OCI-LY3 (cell line): ENCODE data around the gene C9orf85.

Source experiments
- CTCF ChIP-seq: fragments of 200-600, 300-600 bp; sonication (generic); IDR thresholded peaks from 2 replicates; pipeline ENCODE4 v1.5.1; 2014; ENCODE audit warnings: antibody characterized with exemption, low read length, low read depth
- EZH2phosphoT487 ChIP-seq: fragments of 200-600 bp; shearing (Covaris generic); IDR thresholded peaks from 2 replicates; pipeline ENCODE4 v1.6.1; 2018; ENCODE audit warnings: antibody characterized with exemption, mixed run types, low read depth

GRCh38 chr9:71955300-71955915, 44.0 kb downstream of the C9orf85 start:
- TF ChIP-seq CTCF (no peak), EZH2phosphoT487 (no peak)
